Dendritic cell treated with granulocyte-macrophage colony-stimulating factor and Interleukin-4, amounts not matched to agents 40 ng/mL and 50 ng/mL, for 4 days (primary cell): Measurements from ENCODE around the gene HSDL2.

Source experiments
- H3K27ac Mint-ChIP-seq: one replicate; pipeline ENCODE4 v1.8.0; 2022; ENCODE audit warnings: mild to moderate bottlenecking, mixed read lengths
- H3K27me3 Mint-ChIP-seq: one replicate; pipeline ENCODE4 v1.8.0; 2022; ENCODE audit warnings: mild to moderate bottlenecking, mixed read lengths
- H3K36me3 Mint-ChIP-seq: one replicate; pipeline ENCODE4 v1.8.0; 2022; ENCODE audit warnings: low read depth, mixed read lengths
- H3K4me1 Mint-ChIP-seq: one replicate; pipeline ENCODE4 v1.8.0; 2022; ENCODE audit warnings: low read depth, mixed read lengths
- H3K4me3 Mint-ChIP-seq: one replicate; pipeline ENCODE4 v1.8.0; 2022; ENCODE audit warnings: mild to moderate bottlenecking, moderate library complexity, mixed read lengths
- H3K9me3 Mint-ChIP-seq: one replicate; pipeline ENCODE4 v1.8.0; 2022; ENCODE audit warnings: mixed read lengths
- intact Hi-C: fragments of 100-400 bp; cut with micrococcal nuclease; formaldehyde crosslinking; loops from one replicate; pipeline ENCODE4 v1.15.0; 2022

The HSDL2 gene

DNA sequence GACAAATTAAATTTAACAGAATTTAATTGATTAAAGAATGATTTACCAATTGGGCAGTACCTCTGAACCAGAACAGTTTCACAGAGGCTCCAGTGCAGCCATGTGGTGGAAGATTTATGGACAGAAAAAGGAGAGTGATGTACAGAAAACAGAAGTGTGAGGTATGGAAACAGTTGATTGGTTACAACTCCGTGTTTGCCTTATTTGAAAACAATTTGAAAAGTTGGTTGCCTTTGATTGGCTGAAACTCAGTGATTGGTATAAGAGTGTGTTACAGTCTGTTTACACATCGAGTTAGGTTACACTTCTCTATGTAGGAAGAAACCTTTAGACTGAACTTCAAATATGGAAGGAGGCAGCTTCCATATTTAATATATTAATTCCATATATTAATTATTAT is 136.9 kb downstream of the HSDL2 start:
- H3K4me3 Mint-ChIP-seq = no peak overlapping the region
- peaks cover 14% of the 10 kb centered on the region for H3K4me1 Mint-ChIP-seq
- H3K36me3 Mint-ChIP-seq = no peaks in the 10 kb centered on the region
- intact Hi-C loops = no loop called here
- no peak overlapping the region for H3K27ac Mint-ChIP-seq
- H3K27me3 Mint-ChIP-seq = no peaks in the 10 kb centered on the region
- H3K9me3 Mint-ChIP-seq = no peaks in the 10 kb centered on the region

DNA sequence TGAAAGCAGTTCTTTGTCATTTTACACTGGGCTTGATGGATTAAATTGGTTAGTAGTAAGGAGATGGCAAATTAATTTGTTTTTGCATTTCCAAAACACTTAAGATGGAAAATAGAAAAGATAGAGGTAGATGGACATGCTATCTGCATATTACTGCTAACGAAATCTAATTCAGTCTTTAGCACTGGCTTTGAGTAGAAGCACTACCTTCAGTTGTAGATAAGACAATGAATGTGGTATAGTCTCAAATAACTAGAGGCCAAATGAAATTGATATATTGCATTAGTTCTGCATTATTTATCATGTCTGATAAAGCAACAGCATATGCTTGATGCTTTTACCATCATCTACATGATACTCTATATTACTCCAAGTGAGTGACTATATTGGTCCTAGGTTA is 140.2 kb downstream of the HSDL2 start:
- no peaks in the 10 kb centered on the region for H3K9me3 Mint-ChIP-seq
- no peak overlapping the region for H3K4me3 Mint-ChIP-seq
- intact Hi-C loops = no loop called here
- no peaks in the 10 kb centered on the region for H3K36me3 Mint-ChIP-seq
- no peaks in the 10 kb centered on the region for H3K27me3 Mint-ChIP-seq
- H3K4me1 Mint-ChIP-seq = peaks cover 14% of the 10 kb centered on the region
- H3K27ac Mint-ChIP-seq = no peak overlapping the region

DNA sequence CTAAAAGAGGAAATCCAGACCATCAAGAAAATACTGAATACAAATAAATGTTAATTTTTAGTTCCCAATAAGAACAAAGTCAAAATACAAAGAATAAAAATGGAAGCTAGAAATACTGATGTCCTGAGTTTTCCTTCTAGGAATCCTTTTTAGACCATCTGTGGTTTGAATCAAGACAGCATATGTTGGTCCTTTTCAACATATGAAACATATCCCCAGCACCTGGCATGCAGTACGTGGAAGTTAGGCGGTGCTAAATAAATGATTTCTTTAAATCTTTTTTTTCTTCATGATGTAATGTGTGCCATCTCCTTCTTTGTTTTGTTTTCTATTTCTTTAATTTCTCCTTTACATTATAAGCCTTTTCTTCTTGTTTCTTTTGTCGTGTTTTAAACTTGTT is 140.7 kb downstream of the HSDL2 start:
- H3K9me3 Mint-ChIP-seq = peaks cover 3% of the 10 kb centered on the region
- H3K27me3 Mint-ChIP-seq = no peaks in the 10 kb centered on the region

More for the DNA sequence above, 140.7 kb downstream of the HSDL2 start:
- H3K4me1 Mint-ChIP-seq = peaks cover 14% of the 10 kb centered on the region
- no peaks in the 10 kb centered on the region for H3K36me3 Mint-ChIP-seq
- intact Hi-C loops = no loop called here
- no peak overlapping the region for H3K27ac Mint-ChIP-seq
- no peak overlapping the region for H3K4me3 Mint-ChIP-seq
